Measurements from ENCODE around the gene NR4A2.
A peak's percentile ranks its signal among the peaks of the same experiment; 100 is the strongest.

NR4A2 gene

DNA sequence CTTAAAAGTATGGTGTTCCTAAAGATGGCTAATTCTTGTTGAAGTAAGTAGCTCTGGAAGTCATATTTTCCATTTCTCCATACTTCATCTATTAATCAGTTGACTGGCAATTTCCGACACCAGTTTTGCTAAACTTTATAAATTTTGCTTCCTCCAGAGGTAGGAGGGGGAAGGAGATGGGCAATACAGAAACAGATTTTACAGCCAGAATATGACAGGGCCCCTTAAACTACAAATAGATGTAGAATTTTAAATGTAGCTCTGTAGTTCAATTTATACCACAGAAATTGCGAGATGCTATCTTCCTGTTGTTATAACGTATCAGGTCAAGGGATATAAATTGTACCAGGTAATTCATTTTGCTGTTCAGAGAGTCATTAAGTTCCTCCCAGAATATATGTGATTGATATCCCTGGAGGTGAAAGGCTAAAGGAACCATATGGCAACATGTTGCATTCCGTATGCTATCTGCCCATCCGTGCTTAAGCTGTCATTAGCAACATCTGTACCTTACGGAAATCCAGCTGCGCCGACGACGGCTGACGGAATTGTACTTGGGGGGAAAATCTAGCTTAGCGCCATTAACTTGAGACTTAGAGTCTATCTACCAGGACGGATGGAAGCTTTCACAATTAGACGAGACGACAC is 8.4 kb upstream of the NR4A2 start:
- FAIRE-seq, result peak; percentile 94
- no peak for DNase-seq (ENCODE audit: insufficient read length, low spot score)

DNA sequence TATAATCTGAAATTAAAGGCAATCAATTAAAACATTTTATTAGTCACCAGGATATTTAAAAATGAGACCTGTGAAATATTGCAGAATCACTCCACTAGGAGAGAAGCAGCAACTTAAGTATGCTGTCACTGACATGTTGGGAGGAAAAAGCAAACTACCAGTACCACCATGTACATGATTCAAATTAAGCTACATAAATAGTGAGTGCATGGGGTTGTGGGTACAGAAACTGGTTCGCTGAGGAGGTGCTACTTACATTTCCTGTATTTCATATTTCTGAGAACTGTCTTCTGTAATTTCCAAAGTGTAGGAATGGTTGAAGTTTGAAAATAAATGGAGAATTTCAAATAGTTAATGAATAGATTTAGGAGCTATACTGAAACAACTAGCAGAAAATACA is 7.9 kb upstream of the NR4A2 start:
- no peak for DNase-seq (ENCODE audit: insufficient read length, low spot score)
- FAIRE-seq, result no peak

DNA sequence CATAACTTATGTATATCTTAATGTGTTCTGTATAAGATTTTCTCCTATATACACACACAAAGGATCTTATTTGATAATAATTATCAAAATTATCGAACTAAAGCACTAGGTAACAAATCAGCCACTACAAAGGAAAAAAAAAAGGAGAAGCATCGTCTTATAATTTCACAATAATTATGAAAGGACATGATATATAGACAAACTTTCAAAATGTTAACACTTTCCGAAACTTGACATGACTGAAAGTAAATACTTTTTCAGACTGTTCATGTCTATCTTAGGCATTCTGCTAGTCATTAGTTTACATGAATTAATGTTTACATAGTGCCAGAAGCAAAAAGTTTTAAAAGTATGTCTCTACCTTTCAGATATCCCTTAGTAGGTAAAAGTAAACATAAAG is 7.3 kb upstream of the NR4A2 start:
- no peak for DNase-seq (ENCODE audit: insufficient read length, low spot score)
- no peak for FAIRE-seq

DNA sequence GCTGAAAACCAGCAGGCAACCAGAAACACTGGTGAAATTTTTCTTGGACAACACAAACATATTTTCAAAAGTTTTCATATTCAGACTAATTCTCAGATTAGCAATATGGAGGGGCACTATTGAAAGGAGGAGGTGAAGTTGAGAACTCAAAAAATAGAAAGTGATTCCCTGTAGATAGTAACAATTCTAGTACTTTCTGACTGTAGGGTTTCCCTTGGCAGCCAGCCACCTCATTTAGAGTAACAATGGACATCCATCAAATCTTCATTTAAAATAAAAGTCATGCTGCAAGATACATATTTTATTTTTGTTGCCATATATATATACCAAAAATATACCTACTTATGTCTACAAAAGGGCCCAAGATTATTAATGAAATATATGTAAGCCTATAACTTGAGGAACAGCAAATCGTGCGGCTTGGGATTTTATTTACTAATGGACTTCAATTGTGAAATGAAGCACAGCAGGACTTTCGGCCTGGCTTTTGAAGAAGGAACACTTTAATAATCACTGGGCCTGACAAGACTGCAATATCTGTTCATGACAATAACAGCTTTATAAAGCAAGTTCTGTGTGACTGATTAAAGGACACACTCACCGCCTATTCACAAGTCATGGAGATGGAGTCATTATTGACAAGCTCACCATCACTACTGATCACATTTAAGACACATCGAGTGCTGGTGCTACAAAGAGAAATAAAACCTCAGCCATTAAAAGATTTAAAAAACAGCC is 6.8 kb upstream of the NR4A2 start:
- peak; percentile 78 for FAIRE-seq
- no peak for DNase-seq (ENCODE audit: insufficient read length, low spot score)

DNA sequence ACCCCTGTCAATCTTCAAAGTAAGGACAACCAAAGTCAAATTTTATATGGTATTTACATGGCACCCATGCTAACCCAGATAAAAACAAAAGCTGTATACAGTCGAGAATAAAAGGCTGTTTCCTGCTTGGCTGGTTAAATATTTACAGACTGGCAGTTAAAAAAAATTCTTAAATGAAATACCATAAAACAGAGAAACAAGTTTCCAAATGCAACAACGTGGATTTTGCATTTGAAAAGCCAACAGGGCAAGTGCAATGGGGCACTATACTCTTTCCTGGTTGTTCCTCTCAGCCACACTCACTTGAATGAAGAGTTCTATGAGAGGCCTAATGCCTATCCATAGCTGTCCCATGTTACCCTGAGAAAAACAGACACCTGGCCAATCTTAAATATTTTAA is 6.1 kb upstream of the NR4A2 start:
- DNase-seq (ENCODE audit: insufficient read length, low spot score), result no peak
- peak; percentile 81 for FAIRE-seq

DNA sequence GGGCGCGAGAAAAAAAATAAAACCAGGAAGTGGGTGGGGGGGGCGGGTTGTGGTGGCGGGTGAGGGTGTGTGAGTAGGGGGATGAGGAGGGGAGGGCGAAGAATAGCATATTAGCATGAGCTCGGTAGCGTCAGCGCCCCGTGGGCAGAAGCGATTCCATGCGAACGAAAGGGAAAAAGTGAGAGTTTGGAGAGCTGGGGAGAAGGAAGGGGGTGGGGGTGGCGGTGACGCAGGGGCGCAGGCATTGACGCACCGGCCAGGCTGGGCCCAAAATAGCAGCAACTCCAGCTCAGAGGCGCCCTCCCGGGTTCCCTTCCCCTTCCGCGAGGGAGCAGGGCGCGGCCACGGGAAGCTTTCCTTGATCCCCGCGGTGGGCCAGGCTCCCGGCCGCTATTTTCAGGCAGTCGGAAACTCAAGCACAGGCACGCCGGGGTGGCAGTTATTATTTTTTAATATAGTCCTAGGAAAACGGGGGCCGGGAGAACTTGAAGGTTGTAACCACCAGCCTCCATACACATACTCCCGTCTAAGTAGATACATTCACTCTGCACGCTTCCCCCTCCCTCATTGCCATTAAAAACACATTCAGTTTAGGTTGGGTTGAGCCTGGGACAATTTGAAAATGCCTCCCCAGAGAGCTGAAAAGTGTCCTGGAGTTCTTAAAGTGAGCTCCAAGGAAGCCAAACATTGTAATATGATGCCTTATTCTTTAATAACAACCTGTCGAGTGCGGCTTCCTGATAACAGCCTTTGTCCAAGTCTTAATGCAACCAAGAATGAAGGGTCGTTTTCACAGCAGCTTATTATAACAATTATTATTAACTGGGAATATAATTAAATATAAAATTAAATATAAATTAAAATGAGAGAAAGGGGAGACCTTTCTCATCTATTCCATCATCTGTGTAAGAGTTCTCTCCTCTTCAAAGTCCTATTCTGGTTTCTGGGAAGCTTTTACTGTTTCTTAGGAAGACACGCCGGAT is 2.3 kb upstream of the NR4A2 start:
- FAIRE-seq, result peak; percentile 23

DNA sequence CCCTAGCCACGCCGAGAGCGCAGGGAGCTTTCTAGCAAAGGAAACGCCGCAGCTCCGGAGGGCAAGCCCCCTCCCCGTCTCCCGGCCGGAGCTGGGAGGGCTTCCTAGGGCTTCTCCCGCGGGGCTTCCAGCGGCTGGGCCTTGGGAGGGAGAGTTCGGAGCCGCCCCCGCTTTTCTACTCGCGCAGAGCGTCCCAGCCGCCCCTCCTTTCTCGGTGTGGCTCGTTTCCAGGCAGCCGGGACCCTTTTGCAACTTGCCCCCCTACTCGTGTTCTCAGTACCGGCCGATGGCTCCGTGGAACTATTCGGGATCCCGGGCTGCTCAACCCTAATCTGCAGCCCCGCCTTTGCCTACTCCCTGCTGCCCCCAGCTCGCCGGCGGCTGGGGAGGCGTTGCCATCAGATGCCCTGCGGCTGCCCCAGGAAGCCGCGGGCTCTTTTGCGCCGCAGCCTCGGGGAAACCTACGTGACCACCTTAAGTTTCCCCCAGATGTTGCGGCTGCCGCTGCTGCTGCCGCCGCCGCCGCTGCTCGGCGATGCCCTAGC is 1.5 kb upstream of the NR4A2 start:
- peak; percentile 74 for FAIRE-seq
- DNase-seq (ENCODE audit: insufficient read length, low spot score), result no peak

More for the DNA sequence above, 2.3 kb upstream of the NR4A2 start:
- DNase-seq (ENCODE audit: insufficient read length, low spot score), result no peak

DNA sequence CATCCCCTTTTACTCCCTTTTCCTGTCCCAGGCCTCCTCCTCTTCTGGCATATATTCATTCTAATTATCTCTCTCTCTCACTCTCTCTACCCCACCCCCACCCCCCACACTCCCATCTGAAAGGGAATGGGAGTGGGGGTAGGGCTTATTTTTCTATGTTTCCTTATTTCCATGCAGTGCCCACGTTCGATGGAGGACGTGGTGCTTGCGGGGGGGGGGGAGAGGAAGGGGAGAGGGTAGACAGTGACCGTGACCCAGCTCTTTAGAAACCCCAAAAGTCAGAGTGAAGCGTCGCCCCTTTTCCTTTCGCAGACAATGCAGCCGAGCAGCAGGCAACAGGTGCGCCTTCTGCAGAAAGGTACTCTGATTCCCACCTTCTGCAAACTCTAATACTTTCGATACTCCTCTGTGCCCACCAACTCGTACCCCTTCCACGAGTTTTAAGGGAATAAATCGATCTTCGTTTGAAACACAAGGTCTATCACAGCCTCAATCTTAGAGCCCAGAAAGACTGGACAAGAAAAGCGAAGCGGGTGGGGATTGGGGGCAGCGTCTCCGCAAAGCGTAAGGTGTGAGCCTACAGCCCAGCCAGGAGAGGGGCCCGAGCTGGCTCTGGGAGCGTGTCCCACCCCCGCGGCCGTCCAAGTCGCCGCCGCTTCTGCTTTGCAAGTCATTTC is 891 bp upstream of the NR4A2 start:
- FAIRE-seq (peak; percentile 39), DNase-seq (ENCODE audit: insufficient read length, low spot score) (no peak)

DNA sequence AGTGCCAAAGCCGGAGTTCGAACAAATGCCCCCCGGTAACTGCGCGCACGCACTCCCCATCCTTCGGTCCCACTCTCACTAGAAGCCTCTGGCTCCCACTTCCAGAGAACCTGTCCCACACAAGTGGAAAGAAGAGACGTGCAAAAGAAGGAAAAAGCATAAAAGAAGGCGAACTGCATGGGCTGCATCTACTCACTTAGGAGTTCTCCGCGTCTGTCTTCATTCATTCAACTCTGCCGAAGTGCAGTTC is 312 bp downstream of the NR4A2 start:
- DNase-seq (ENCODE audit: insufficient read length, low spot score), result no peak
- no peak for FAIRE-seq

DNA sequence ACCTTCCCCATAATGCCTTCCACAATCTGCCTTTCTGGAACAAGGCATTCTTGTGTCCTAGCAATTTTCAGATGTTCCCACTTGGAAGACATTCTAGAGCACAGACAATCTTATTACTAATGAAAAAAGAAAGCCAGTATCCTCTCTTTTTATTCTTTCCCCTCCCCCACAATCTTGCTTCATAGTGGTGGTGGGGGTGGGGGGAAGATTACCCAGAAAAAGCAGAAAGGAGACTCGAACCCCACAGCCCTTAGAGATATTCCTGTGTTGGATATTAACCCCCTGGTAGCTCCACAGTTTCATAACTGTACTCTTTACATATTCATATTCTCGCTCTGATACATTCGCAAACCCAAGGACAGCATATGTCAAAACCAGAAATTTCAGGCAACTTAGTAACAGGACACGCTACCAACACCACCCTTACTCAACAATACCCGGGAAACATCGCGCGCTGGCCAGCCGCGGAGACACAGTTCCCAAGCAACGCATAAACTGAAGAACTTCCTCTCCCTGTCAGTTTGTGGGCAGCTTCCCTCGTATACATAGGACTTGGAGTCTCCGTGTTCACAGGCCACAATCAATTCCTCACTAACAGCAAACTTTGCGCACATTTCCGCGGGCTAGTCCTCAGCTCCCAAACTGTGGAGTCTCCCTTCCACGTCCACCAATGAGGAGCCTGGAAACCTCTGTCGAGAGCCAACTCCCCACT is 793 bp downstream of the NR4A2 start:
- DNase-seq (ENCODE audit: insufficient read length, low spot score), result no peak
- FAIRE-seq, result no peak

DNA sequence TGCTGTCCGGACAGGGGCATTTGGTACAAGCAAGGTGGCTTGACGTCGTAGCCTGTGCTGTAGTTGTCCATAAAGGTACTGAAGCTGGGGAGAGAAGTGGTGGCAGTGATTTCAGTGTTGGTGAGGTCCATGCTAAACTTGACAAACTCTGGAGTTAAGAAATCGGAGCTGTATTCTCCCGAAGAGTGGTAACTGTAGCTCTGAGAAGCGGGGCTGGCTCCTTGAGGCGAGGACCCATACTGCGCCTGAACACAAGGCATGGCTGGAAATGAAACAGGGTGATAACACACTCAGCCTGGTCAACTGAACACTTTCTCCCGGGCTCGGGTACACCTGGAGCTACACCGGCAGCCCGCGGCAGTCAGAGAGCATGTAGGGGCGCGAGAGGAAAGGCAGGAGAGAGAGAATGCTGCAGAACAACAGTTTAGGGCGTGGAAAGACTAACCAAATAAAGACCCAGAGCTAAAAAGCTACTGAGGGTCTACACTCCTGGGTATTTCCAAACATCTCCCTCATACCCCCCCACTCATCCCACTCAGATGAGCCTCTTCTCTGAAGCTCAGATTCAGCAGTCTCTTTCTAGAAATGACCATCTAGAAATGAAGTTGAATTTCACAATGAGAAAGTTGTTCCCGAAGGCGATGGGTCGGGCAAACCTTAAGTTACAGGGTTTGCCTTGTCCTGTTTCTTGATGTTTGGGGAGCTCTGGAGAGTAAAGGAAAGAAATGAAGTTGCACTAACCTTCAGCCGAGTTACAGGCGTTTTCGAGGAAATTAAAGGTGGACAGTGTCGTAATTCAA is 2.4 kb downstream of the NR4A2 start:
- FAIRE-seq (no peak), DNase-seq (ENCODE audit: insufficient read length, low spot score) (no peak)

DNA sequence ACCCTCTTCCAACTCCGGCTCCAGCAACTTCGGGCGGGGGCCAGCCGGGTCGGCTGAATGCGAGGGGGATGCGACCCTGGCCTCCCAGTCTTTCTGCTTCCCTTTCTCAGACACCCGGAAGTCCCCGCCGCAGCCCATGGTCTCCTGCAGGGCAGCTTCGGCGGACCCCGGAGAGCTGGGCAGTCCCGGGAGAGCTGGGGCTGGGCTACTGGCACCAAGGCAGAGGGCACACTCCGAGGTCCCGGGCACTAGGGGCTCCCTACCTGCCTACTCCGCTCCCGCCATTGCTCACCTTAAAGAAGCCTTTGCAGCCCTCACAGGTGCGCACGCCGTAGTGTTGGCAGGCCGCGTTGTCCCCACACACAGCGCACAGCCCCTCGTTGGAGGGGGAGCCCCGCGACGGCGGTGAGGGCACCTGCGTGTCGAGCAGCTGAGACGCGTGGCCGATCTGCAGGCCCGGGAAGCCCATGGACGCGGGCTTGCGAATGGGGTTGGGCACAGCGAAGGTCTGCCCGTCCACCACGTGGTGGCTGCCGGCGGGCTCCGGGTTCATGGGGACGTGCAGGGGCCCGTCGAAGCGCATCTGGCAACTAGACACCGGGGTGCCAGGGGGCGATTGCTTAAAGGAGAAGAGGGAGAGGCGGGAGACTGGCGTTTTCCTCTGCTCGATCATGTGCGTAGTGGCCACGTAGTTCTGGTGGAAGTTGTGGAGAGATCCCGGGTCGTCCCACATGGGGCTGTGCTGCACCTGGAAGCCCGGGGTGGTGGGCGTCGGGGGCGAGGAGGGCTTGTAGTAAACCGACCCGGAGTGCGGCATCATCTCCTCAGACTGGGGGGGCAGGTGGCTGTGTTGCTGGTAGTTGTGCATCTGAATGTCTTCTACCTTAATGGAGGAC is 3.2 kb downstream of the NR4A2 start:
- FAIRE-seq, result no peak
- no peak for DNase-seq (ENCODE audit: insufficient read length, low spot score)

DNA sequence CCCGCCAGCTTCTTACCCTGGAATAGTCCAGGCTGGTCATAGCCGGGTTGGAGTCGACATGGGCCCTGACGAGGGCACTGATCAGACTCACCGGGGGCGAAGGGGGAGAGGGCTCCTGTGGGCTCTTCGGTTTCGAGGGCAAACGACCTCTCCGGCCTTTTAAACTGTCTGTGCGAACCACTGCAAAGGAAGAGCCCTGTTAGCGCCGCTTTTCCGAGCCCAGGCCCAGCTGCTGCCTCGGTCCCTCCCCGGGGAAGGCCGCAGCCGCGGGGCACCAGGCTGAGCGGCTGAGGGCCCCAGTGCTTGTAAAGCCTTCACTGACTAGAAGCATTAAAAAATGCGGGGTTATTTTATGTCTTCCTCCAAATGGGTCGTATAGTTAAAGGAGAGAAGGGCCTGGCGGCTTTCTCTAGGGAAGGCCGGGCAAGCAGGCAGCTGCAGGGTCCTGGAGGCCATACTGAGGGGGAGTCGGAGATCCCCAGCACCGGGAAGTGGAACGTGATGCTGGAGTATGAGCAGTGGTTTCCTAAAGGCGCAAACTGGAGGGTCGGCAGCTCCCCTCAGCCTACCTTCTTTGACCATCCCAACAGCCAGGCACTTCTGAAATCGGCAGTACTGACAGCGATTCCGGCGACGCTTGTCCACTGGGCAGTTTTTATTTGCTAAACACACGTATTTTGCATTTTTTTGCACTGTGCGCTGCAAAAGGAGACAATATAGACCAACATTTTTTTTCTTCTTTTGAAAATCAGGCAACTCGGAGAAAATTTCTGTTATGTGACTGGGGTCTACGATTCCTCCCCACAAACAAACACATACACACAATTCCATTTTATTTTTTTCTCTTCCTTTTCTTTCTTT is 4.5 kb downstream of the NR4A2 start:
- no peak for FAIRE-seq

DNA sequence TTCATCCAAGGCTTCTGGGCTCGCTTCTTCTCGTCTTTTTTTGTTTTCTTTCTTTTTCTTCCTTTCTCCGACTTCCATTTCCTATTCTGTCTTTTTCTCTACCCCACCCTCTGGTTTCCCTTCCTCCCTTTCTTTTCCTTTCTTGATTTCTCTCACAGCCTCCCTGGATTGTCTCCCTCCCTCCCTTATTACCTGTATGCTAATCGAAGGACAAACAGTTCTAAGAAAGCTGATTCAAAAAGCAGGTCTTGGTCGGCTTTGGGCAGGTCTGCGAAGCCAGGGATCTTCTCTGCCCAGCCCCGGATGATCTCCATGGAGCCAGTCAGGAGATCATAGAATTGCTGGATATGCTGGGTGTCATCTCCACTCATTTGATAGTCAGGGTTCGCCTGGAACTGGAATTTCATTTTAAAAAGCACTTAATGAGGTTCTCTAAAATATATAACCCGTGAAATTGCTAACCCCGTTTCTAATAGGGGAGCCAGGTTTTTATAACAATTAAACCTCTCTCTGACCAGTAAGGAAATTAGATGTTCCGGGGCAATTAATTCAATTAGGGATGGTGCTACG is 5.9 kb downstream of the NR4A2 start:
- FAIRE-seq (no peak), DNase-seq (ENCODE audit: insufficient read length, low spot score) (no peak)

More for the DNA sequence above, 4.5 kb downstream of the NR4A2 start:
- no peak for DNase-seq (ENCODE audit: insufficient read length, low spot score)

DNA sequence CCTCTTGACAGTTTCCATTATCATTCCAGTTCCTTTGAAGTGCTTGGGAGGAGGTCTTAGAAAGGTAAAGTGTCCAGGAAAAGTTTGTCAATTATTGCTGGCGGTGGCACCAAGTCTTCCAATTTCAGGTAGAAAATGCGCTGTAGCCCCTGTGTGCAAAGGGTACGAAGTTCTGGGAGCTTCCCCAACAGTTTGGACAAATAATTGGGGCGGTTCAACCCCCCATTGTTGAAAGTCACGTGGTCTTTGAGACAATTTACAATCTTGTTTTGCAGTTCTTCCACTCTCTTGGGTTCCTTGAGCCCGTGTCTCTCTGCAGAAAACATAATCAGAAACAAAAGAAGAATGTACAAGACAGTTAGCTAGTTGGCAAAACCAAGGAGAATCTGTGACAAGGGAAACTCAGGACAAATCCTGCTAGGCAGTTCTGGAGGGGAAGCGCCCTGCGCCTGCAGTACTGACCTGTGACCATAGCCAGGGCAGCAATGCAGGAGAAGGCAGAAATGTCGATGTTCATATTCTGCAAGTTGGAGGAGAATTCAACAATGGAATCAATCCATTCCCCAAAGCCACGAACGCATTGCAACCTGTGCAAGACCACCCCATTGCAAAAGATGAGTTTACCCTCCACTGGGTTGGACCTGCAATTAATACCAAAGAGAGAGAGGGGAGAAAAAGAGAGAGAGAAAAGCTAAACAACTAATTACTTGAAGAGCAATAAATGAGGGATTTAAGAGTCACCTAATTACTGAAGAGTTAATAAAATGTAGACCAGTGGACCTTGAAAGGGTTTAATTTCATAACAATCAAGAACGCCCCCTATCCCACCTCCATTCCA is 6.6 kb downstream of the NR4A2 start:
- FAIRE-seq (no peak), DNase-seq (ENCODE audit: insufficient read length, low spot score) (no peak)

DNA sequence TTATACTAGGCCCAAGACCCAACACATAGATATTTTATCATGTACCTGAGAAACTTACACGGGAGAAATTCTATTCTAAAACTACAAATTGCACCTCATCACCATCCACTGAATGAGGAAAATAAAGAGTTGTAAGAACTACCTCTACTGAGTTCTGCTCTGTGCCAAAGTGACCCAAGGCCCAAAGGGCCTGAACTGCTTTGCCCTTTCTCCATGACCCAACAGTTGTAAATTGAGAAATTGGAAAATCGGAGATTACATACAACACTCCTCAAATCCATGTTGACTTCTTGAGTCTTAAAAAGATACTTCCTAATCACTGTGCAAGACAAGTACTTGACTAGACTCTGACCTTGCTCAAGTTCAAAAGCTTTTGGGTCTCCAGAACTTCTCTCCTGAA is 8.8 kb downstream of the NR4A2 start:
- FAIRE-seq (no peak), DNase-seq (ENCODE audit: insufficient read length, low spot score) (no peak)

All from GM19239 (cell line).